ENCODE data around the gene REC8.

REC8 gene

DNA sequence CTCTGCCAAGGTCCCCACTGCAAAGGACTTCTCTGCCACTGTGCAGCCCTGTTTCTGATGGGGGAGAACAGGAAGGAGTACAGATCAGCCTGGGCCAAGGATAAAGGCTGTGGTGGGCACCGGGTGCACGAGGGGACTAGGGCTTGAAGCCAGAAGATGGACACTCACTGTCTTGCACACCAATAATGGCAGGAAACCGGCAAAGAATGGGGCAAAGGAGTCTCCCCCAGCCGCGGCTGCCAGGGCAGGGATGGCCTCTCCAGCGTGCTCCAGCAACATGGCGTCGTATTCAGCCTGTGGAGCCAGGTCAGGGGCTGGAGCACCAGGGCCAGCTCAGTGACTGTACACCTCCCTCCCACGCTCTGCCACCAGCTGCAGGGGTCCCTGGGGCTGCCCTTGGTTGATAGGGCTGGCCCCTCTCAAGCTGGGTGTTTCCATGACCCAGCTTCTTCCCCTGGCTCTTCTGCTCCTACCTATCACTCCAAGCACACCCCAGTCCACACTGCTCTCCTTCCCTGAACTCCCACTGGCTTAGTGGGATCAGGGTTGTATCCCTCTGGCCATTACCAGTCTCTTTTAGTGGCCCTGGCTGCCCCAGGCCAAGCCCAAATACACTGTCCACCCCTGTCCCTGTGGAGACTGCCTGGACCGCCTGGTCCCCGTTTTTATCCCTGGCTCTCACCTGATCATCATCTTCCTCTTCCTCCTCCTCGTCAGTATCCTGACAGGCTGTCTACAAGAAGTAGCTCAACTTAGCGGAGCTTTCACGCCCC is 10.4 kb downstream of the REC8 start:
- no peaks in the 10 kb centered on the region for H3K27me3 ChIP-seq (ENCODE audit: insufficient read depth, poor library complexity, severe bottlenecking)
- no peak for TF ChIP-seq GABPA (IDR thresholded peaks at IDR 0.05; ENCODE audit: low read depth)
- TF ChIP-seq, protein P1, sequence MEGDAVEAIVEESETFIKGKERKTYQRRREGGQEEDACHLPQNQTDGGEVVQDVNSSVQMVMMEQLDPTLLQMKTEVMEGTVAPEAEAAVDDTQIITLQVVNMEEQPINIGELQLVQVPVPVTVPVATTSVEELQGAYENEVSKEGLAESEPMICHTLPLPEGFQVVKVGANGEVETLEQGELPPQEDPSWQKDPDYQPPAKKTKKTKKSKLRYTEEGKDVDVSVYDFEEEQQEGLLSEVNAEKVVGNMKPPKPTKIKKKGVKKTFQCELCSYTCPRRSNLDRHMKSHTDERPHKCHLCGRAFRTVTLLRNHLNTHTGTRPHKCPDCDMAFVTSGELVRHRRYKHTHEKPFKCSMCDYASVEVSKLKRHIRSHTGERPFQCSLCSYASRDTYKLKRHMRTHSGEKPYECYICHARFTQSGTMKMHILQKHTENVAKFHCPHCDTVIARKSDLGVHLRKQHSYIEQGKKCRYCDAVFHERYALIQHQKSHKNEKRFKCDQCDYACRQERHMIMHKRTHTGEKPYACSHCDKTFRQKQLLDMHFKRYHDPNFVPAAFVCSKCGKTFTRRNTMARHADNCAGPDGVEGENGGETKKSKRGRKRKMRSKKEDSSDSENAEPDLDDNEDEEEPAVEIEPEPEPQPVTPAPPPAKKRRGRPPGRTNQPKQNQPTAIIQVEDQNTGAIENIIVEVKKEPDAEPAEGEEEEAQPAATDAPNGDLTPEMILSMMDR (IDR thresholded peaks at IDR 0.05; ENCODE audit: insufficient read depth, low read length) = no peak
- no peak for TF ChIP-seq POLR2AphosphoS5 (IDR thresholded peaks at IDR 0.05; ENCODE audit: low read depth)
- TF ChIP-seq SPI1 (IDR thresholded peaks at IDR 0.05; ENCODE audit: borderline replicate concordance, low read depth) = no peak
- TF ChIP-seq REST (IDR thresholded peaks at IDR 0.05; ENCODE audit: insufficient replicate concordance, low read depth) = no peak
- no peak for DNase-seq (ENCODE audit: low read depth in 1 of 2, low spot score in 1 of 2)
- no peak overlapping the region for H3K4me3 ChIP-seq (replicated peaks; ENCODE audit: insufficient read depth, low read length)
- H3K27ac ChIP-seq (replicated peaks) = no peak overlapping the region

DNA sequence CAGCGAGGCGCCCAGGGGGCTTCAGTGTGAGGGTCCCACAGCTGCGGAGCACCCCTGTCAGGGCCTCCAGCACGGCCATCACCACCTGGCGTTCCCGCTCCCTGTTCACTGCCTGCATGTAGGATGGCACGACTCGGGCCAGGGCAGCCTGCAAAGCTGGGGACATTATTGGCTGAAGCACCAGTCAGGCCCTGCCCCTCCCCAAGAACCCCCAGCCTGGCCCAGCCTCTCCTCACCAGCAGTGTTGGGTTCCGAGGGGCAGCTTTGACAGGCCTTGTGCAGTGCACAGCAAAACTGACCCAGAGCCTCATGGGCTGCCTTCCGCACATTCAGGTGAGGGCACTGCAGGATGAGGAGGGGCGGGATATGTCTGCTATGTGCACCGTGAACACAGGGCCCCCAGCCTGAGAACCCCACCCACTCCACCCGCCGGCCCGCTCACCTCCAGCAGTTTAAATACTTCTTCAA is 11.2 kb downstream of the REC8 start:
- Histone ChIP-seq H3K27ac (replicated peaks) (no peak overlapping the region), H3K4me3 (replicated peaks; ENCODE audit: insufficient read depth, low read length) (no peak overlapping the region), H3K27me3 (ENCODE audit: insufficient read depth, poor library complexity, severe bottlenecking) (no peaks in the 10 kb centered on the region)
- TF ChIP-seq SPI1 (IDR thresholded peaks at IDR 0.05; ENCODE audit: borderline replicate concordance, low read depth) (no peak), REST (IDR thresholded peaks at IDR 0.05; ENCODE audit: insufficient replicate concordance, low read depth) (no peak), POLR2AphosphoS5 (IDR thresholded peaks at IDR 0.05; ENCODE audit: low read depth) (no peak), GABPA (IDR thresholded peaks at IDR 0.05; ENCODE audit: low read depth) (no peak)
- TF ChIP-seq, protein P1 (IDR thresholded peaks at IDR 0.05; ENCODE audit: insufficient read depth, low read length) = no peak
- no peak for DNase-seq (ENCODE audit: low read depth in 1 of 2, low spot score in 1 of 2)

DNA sequence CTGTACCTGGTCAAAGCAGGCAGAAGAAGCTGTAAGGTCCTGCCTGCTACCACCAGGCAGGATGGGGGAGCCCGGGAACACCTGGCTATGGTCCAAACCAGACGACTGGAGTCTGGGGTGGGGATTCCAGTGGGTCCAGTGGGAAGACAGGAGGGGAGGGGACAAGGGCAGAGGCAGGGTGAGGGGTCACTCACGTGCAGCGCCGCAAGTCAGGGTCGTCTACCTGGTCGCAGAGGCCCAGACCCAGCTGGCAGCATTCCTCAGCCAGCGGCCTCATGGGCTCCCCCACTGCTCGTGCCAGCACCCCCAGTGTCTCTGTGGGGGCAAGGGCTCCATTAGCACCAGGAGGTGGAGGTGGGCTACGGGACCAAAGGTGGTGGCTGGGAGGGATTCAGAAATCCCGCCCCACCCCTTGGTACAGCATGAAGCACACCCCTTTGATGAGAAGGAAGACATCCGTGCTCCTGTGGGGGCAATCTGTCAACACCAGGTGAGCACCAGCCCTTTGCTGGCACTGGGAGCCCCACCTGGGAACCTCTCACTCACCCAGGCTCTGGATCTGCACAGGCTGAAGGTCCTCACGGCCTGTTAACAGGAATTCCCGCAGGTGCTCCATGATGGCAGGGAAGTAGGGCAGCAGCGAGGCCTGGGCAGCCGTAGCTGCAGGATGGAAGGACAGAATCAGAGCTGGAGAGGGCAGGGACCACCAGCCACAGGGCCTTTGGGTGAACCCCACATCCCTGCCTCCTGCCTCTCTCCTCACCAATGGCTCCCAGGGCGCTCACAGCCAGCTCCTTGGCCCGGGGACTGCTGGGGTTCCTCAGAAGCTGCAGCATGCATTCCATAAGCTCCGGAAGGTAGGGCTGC is 12.5 kb downstream of the REC8 start:
- H3K27ac ChIP-seq (replicated peaks) = no peak overlapping the region
- no peaks in the 10 kb centered on the region for H3K27me3 ChIP-seq (ENCODE audit: insufficient read depth, poor library complexity, severe bottlenecking)
- H3K4me3 ChIP-seq (replicated peaks; ENCODE audit: insufficient read depth, low read length) = no peak overlapping the region
- no peak for TF ChIP-seq POLR2AphosphoS5 (IDR thresholded peaks at IDR 0.05; ENCODE audit: low read depth)
- TF ChIP-seq, protein P1 (IDR thresholded peaks at IDR 0.05; ENCODE audit: insufficient read depth, low read length) = no peak
- no peak for TF ChIP-seq GABPA (IDR thresholded peaks at IDR 0.05; ENCODE audit: low read depth)
- TF ChIP-seq SPI1 (IDR thresholded peaks at IDR 0.05; ENCODE audit: borderline replicate concordance, low read depth) = no peak
- TF ChIP-seq REST (IDR thresholded peaks at IDR 0.05; ENCODE audit: insufficient replicate concordance, low read depth) = no peak
- no peak for DNase-seq (ENCODE audit: low read depth in 1 of 2, low spot score in 1 of 2)

Measured in HL-60 (cell line).